Measurements from ENCODE around the gene ARPC2. TPM values are rescaled to one million over a fixed set of nuclear protein-coding genes. Genes with fewer than 3 reads are reported as not detected.

The ARPC2 gene
- polyA plus RNA-seq, 1 experiment: 666 TPM

GRCh38 chr2:218260742-218261422, 43.9 kb downstream of the ARPC2 start, which contains the start of gene GPBAR1:
Gene GPBAR1, plus strand, starts transcription at chr2:218261015. Its CDS starts 1,710 bp downstream, at chr2:218262725.
- CTCF ChIA-PET: interaction anchor here (0.6 kb wide), 1 partner anchor 423 kb away, joined by 5 read pairs; no protein-coding TSS in a partner anchor

GRCh38 chr2:218261423-218262236, 44.6 kb downstream of the ARPC2 start:
- Histone ChIP-seq H3K27me3 (ENCODE audit: control insufficient read depth, insufficient read depth, low read length) (no peaks in the 10 kb centered on the region), H3K4me3 (ENCODE audit: low read depth, low read length) (no peak overlapping the region), H3K27ac (ENCODE audit: low read depth, low read length) (no peak overlapping the region), H3K9me3 (ENCODE audit: control insufficient read depth, insufficient read depth, low read length) (no peaks in the 10 kb centered on the region)
- ChIA-PET CTCF (no interaction called here), POLR2A (interaction anchor here (1.0 kb wide), 1 partner anchor 26 kb away, joined by 3 read pairs; no protein-coding TSS in a partner anchor)
- no peak for TF ChIP-seq CTCF (IDR thresholded peaks at IDR 0.05; ENCODE audit: low read depth, low read length)
- DNase-seq (ENCODE audit: low read depth, low spot score): no peak

More at GRCh38 chr2:218260742-218261422, 43.9 kb downstream of the ARPC2 start, which contains the start of gene GPBAR1:
- H3K4me3 ChIP-seq (ENCODE audit: low read depth, low read length): no peak within 1 kb of the TSS
- H3K27me3 ChIP-seq (ENCODE audit: control insufficient read depth, insufficient read depth, low read length): no peaks in the 10 kb centered on the region
- DNase-seq (ENCODE audit: low read depth, low spot score): no peak
- no peak within 1 kb of the TSS for H3K27ac ChIP-seq (ENCODE audit: low read depth, low read length)
- POLR2A ChIA-PET: interaction anchor here (0.9 kb wide), 1 partner anchor 72 kb away, joined by 5 read pairs; no protein-coding TSS in a partner anchor
- TF ChIP-seq CTCF (IDR thresholded peaks at IDR 0.05; ENCODE audit: low read depth, low read length): no peak
- no peaks in the 10 kb centered on the region for H3K9me3 ChIP-seq (ENCODE audit: control insufficient read depth, insufficient read depth, low read length)

- ChIA-PET POLR2A (interaction anchor here (1.0 kb wide), 1 partner anchor 27 kb away, joined by 3 read pairs; no protein-coding TSS in a partner anchor), CTCF (no interaction called here)
- no peaks in the 10 kb centered on the region for H3K27me3 ChIP-seq (ENCODE audit: control insufficient read depth, insufficient read depth, low read length)
- no peak for TF ChIP-seq CTCF (IDR thresholded peaks at IDR 0.05; ENCODE audit: low read depth, low read length)
- H3K4me3 ChIP-seq (ENCODE audit: low read depth, low read length): no peak overlapping the region
- no peak for DNase-seq (ENCODE audit: low read depth, low spot score)
- H3K9me3 ChIP-seq (ENCODE audit: control insufficient read depth, insufficient read depth, low read length): no peaks in the 10 kb centered on the region
- H3K27ac ChIP-seq (ENCODE audit: low read depth, low read length): no peak overlapping the region
Measured at GRCh38 chr2:218262237-218262600, 45.2 kb downstream of the ARPC2 start.

- POLR2A ChIA-PET: interaction anchor here (1.0 kb wide), 1 partner anchor 28 kb away, joined by 3 read pairs; no protein-coding TSS in a partner anchor
- Histone ChIP-seq H3K27me3 (ENCODE audit: control insufficient read depth, insufficient read depth, low read length) (no peaks in the 10 kb centered on the region), H3K27ac (ENCODE audit: low read depth, low read length) (no peak overlapping the region), H3K4me3 (ENCODE audit: low read depth, low read length) (no peak overlapping the region), H3K9me3 (ENCODE audit: control insufficient read depth, insufficient read depth, low read length) (no peaks in the 10 kb centered on the region)
- DNase-seq (ENCODE audit: low read depth, low spot score): no peak
- CTCF ChIA-PET: no interaction called here
- no peak for TF ChIP-seq CTCF (IDR thresholded peaks at IDR 0.05; ENCODE audit: low read depth, low read length)
Measured at GRCh38 chr2:218262631-218263586, 45.9 kb downstream of the ARPC2 start.
